Thyroid gland (tissue), 4 donors: Measurements from ENCODE around the gene YIPF6. TPM values are rescaled to one million over a fixed set of nuclear protein-coding genes. Genes with fewer than 3 reads are reported as not detected.

Experiments used
- DNase-seq, 2 donors: peaks; one replicate each; pipeline ENCODE4 v3.0.0-alpha.2; 2019
- H3K27ac ChIP-seq, 3 donors: fragments of 200-600 bp; sonication (generic); 1 replicate in 2 of 3; 2 replicates in 1 of 3; pipeline ENCODE4 v1.5.1; 2016 to 2019; ENCODE audit warnings: mild to moderate bottlenecking in 1 of 3, moderate library complexity in 1 of 3
- H3K27me3 ChIP-seq: fragments of 200-600 bp; sonication (generic); one replicate; pipeline ENCODE4 v1.5.1; 2019
- H3K36me3 ChIP-seq, 2 donors: fragments of 200-600 bp; sonication (generic); one replicate each; pipeline ENCODE4 v1.5.1; 2016 to 2019
- H3K4me1 ChIP-seq, 2 donors: fragments of 200-600 bp; sonication (generic); one replicate each; pipeline ENCODE4 v1.5.1; 2017 to 2019
- H3K4me3 ChIP-seq, 3 donors: fragments of 200-600 bp; sonication (generic); replicated peaks in 1 of 3; 1 replicate in 2 of 3; 2 replicates in 1 of 3; pipeline ENCODE4 v1.5.1; 2016; ENCODE audit warnings: mild to moderate bottlenecking in 1 of 3
- H3K9me3 ChIP-seq: fragments of 200-600 bp; sonication (generic); one replicate; pipeline ENCODE4 v1.5.1; 2017
- CTCF ChIP-seq, 6 experiments: fragments of 200-600 bp in 3 of 6; fragments of 450-650 bp in 3 of 6; sonication (generic) in 3 of 6; IDR thresholded peaks; one replicate each; pipeline ENCODE4 v1.5.1; 2016 to 2019; ENCODE audit warnings: antibody characterized with exemption in 6 of 6, mild to moderate bottlenecking in 2 of 6, inconsistent platforms in 1 of 6, moderate library complexity in 1 of 6
- POLR2A ChIP-seq, 2 donors: fragments of 450-650 bp; IDR thresholded peaks; one replicate each; pipeline ENCODE4 v1.6.1; 2017; ENCODE audit warnings: antibody characterized with exemption in 2 of 2, mild to moderate bottlenecking in 2 of 2, moderate library complexity in 1 of 2
- WGBS, 2 donors: methylation state at CpG; one replicate each; pipeline ENCODE4 v1.1.5; 2017; 5-methylcytosine and 5-hydroxymethylcytosine counted together
- intact Hi-C: fragments of 100-400 bp; cut with DNase I; formaldehyde crosslinking; loops from one replicate; pipeline ENCODE4 v1.15.1; 2023
- total RNA-seq, 4 donors: library from RNA; depleted of rRNA; stranded (reverse); fragments of >200 nt; gene quantifications; one replicate each; pipeline ENCODE4 v1.2.3, GENCODE V29; 2016

Gene YIPF6
- 10 to 100 TPM; 35.2 to 65.4 (median 41.6) TPM for total RNA-seq

DNA sequence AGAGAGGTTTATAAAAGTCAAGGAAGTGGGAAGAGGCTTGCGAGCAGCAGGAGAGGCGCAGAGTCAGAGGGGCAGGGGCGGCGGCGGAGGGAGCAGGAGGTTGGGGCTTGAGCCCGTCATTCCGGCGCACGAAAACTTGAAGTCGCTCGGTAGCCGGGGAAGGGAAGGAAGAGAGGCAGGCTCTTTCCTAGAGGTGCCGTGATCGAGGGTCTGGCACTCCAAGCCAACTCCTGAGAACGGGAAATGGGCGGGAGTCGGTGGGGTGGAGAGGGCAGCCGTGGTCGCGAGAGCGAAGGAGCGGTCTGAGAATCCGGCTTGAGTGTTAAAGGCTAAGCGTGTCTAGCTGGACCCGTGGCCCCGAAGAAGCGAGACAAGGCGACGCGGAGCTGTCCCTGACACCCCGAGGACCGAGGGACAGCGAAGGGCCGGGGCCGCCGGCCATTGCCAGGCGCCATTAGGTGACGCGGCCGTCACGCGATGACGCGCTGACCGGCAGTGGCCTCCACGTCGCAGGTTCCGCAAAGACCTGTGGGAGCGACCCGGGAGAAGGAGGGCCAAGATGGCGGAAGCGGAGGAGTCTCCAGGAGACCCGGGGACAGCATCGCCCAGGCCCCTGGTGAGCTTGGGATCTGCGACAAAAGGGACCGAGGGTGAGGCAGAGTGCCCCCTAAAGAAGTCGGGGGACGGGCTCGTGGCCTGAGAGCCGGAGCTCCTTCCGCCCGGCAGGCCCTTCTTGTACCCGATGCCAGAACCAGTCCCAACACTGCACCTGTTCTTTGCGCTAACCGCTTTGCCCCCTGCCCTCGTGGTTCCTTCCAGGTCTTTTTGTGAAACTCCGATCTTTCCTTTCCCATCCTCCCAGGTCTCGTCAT, at the start of gene YIPF6:
Gene YIPF6, plus strand, starts transcription at position 544 of the 872 bp plus-strand sequence. Its CDS starts 16 bp downstream, at position 560.
- Histone ChIP-seq H3K27ac (peak within 1 kb of the TSS; percentile 81 to 96 (median 96)), H3K27me3 (no peaks in the 10 kb centered on the region), H3K9me3 (no peaks in the 10 kb centered on the region), H3K36me3 (no peaks in the 10 kb centered on the region), H3K4me1 (peaks cover 3 to 5% of the 10 kb centered on the region in 2 donors), H3K4me3 (peak within 1 kb of the TSS; percentile 33 to 71 (median 44))
- TF ChIP-seq POLR2A (IDR thresholded peaks at IDR 0.05) (peak in 1 of 2 donors; percentile 87), CTCF (IDR thresholded peaks at IDR 0.05) (no peak)
- 0 to 1% methylated on average over 25 to 37 of the region's 68 CpGs for WGBS, 2 donors
- DNase-seq = peak; percentile 77 to 78
- intact Hi-C loops = no loop called here

DNA sequence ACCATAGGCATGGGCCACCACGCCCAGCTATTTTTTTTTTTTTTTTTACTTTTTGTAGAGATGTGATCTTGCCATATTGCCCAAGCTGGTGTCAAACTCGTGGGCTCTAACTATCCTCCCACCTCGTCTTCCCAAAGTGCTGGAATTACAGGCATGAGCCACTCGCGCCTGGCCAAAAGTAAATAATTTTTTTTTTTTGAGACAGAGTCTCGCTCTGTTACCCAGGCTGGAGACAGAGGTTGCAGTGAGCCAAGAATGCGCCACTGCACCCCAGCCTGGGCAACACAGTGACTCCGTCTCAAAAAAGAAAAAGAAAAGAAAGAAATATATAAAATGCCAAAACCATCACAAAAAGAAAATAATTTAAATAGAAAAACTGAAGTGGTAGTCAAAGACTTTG, 47.1 kb upstream of the YIPF6 start:
- 32% methylated on average over 8 of the region's 8 CpGs for WGBS, 2 donors

GRCh38 chrX:68454476-68455150, 44.2 kb upstream of the YIPF6 start:
- 57 to 64% methylated on average over 5 to 8 of the region's 8 CpGs for WGBS, 2 donors
- Histone ChIP-seq H3K9me3 (no peaks in the 10 kb centered on the region), H3K36me3 (no peaks in the 10 kb centered on the region), H3K4me1 (peaks cover 0 to 5% of the 10 kb centered on the region in 2 donors), H3K27ac (no peak overlapping the region), H3K27me3 (no peaks in the 10 kb centered on the region), H3K4me3 (no peak overlapping the region)
- TF ChIP-seq POLR2A (IDR thresholded peaks at IDR 0.05) (no peak), CTCF (IDR thresholded peaks at IDR 0.05) (no peak)
- intact Hi-C loops = no loop called here
- peak; percentile 26 to 46 for DNase-seq

More for the DNA sequence above, 47.1 kb upstream of the YIPF6 start:
- TF ChIP-seq POLR2A (IDR thresholded peaks at IDR 0.05) (no peak), CTCF (IDR thresholded peaks at IDR 0.05) (no peak)
- no peaks in the 10 kb centered on the region for H3K27me3 ChIP-seq
- peak; percentile 39 to 46 for DNase-seq
- H3K36me3 ChIP-seq = no peaks in the 10 kb centered on the region
- peaks cover 0 to 5% of the 10 kb centered on the region in 2 donors for H3K4me1 ChIP-seq
- no peak overlapping the region for H3K27ac ChIP-seq
- intact Hi-C loops = no loop called here
- no peaks in the 10 kb centered on the region for H3K9me3 ChIP-seq
- no peak overlapping the region for H3K4me3 ChIP-seq

DNA sequence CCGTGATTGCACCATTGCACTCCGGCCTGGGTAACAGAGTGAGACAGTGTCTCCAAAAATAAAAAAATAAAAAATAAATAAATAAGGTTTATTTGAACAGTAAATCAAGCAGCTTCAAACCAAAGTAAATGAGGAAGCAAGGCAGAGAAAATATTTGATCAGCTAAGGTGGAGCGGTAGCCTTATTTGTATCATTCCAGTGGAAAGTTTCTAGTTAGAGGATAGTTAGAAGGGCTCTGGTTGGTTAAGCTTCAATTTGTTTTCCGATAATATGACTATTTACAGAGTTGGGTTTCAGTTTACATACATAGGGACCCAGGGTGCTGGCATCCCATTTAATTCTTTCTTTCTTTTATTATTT, 43.7 kb upstream of the YIPF6 start:
- peaks cover 0 to 5% of the 10 kb centered on the region in 2 donors for H3K4me1 ChIP-seq
- H3K9me3 ChIP-seq = no peaks in the 10 kb centered on the region
- no peaks in the 10 kb centered on the region for H3K36me3 ChIP-seq
- H3K27ac ChIP-seq = no peak overlapping the region
- WGBS, 2 donors = 89 to 93% methylated on average over 4 of the region's 4 CpGs
- intact Hi-C loops = no loop called here
- DNase-seq = no peak
- H3K27me3 ChIP-seq = no peaks in the 10 kb centered on the region
- no peak for TF ChIP-seq CTCF (IDR thresholded peaks at IDR 0.05)
- TF ChIP-seq POLR2A (IDR thresholded peaks at IDR 0.05) = no peak
- no peak overlapping the region for H3K4me3 ChIP-seq

- WGBS, 2 donors = 48 to 51% methylated on average over 6 of the region's 6 CpGs
- no peak for DNase-seq
- Histone ChIP-seq H3K36me3 (no peaks in the 10 kb centered on the region), H3K27ac (no peak overlapping the region), H3K9me3 (no peaks in the 10 kb centered on the region), H3K4me1 (no peaks in the 10 kb centered on the region), H3K27me3 (no peaks in the 10 kb centered on the region), H3K4me3 (no peak overlapping the region)
- TF ChIP-seq CTCF (IDR thresholded peaks at IDR 0.05) = no peak
- TF ChIP-seq POLR2A (IDR thresholded peaks at IDR 0.05) = no peak
- intact Hi-C loops = loop anchor here (5.0 kb wide), 1 partner anchor 264 kb away; no protein-coding TSS in a partner anchor
These were observed 37.8 kb upstream of the YIPF6 start for GRCh38 chrX:68461093-68461492.
